HG03175 (cell line): ENCODE data around the gene ARHGAP15.
A peak's percentile ranks its signal among the peaks of the same experiment; 100 is the strongest.
"Not testable (repeated sequence)": the region's sequence is repeated elsewhere in the genome, so short reads cannot be mapped to it uniquely, and the experiment has no call there.

Source experiments
- ATAC-seq: cut with Tn5 transposase; IDR thresholded peaks from one replicate; pipeline ENCODE4 v1.9.1; 2021; ENCODE audit warnings: mild to moderate bottlenecking, moderate library complexity; ENCODE audit not compliant: unreplicated experiment

The ARHGAP15 gene

GRCh38 chr2:143128681-143129580 is at the start of gene ARHGAP15:
TSS of gene ARHGAP15 (plus strand) at chr2:143129419.
- ATAC-seq = peak; percentile 92

GRCh38 chr2:143081616-143082015 is 47.6 kb upstream of the ARHGAP15 start:
- ATAC-seq = no peak

- no peak for ATAC-seq
These were observed 45.6 kb upstream of the ARHGAP15 start for GRCh38 chr2:143083636-143084035.

DNA sequence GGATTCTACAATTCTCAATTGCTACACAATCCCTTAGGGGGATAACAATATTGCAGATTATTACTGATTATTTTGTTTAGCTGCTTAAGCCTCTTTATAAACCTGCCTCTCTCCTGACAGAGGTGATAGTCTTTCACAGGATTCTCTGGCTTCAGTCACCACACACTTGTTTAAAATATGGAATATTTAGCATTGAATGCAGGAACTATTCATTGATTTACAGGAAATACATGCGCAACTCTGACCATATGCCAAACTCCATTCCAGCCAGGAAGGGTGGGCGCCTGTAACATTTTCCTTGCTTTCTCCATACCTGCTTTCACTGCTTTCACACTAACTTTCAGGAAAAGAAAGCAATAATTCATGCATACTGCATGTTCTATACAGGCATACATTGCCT is 44.8 kb upstream of the ARHGAP15 start:
- no peak for ATAC-seq

DNA sequence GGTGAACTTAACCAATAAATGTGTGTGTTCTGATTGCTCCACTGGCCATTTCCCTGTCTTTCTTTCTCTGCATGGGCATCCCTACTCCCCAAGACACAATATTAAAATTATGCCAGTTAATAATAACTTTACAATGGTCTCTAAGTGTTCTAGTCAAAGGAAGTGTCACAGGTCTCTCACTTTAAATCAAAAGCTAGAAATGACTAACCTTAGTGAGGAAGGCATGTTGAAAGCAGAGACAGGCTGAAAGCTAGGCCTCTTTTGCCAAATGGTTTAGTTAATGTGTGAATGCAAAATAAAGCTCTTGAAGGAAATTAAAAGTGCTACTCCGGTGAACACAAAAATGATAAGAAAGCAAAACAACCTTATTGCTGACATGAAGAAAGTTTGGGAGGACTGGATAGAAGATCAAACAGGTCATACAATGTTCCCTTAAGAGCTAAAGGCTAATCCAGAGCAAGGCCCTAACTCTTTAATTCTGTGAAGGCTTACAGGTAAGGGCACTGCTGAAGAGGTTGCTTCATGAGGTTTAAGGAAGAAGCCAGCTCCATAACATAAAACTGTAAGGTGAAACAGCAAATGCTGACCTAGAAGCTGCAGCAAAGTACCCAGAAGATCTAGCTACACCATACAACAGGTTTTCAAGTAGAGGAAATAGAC is 44.0 kb upstream of the ARHGAP15 start:
- peak; percentile 74 for ATAC-seq

DNA sequence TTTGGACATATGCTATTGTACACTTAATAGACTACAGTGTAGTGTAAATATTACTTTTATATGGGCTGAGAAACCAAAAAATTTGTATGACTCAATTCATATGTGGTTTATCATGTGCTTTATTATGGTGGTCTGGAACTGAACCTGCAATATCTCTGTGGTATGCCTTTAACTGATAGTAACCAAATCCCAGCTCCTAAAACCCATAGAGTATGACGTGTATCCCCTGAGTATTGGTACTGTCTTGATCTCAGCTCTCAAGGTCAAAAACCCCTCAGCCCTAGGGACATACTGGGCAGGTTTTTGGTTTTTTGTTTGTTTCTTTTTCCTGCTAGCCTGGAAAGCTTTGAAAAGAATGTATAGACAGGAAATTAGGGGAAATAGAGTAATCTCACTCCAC is 42.2 kb upstream of the ARHGAP15 start:
- ATAC-seq = no peak

- ATAC-seq = no peak
These were observed 40.8 kb upstream of the ARHGAP15 start for GRCh38 chr2:143088388-143088787.

- not testable (repeated sequence) for ATAC-seq
These were observed 39.7 kb upstream of the ARHGAP15 start for GRCh38 chr2:143089520-143089919.

GRCh38 chr2:143110758-143111428 is 18.3 kb upstream of the ARHGAP15 start:
- peak; percentile 89 for ATAC-seq

DNA sequence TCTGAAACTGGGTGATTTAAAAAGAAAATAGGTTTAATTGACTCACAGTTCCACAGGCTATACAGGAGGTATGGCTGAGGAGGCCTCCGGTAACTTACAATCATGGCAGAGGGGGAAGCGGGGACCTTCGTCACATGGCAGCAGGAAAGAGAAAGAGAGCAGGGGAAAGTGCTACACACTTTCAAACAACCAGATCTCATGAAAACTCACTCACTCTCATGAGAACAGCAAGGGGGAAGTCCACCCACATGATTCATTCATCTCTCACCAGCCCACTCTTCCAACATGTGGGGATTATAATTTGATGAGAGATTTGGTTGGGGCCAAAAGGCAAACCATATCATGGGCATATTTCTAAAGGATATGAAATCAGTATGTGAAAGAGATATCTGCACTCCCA is 12.0 kb upstream of the ARHGAP15 start:
- no peak for ATAC-seq

DNA sequence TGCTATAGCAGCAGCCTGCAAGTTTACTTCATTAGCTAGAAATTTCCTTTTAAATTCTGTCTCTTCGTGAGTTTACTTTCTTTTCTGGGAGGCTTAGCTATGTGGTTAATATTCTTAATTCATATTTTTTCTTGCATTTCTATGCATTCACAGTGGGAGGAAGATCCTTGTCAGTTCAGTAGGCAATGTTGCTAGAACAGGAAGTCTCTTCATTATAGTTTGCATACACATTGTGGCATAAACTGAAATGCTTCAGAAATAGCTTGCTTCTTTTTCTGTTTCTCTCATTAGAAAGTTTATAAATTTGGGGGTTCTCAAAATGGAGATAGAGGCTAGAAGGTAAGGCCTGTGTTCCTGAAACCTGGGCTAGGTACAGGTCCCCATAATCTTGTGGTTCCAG is 8.1 kb upstream of the ARHGAP15 start:
- ATAC-seq = peak; percentile 45

GRCh38 chr2:143121957-143122356 is 7.3 kb upstream of the ARHGAP15 start:
- ATAC-seq = no peak

DNA sequence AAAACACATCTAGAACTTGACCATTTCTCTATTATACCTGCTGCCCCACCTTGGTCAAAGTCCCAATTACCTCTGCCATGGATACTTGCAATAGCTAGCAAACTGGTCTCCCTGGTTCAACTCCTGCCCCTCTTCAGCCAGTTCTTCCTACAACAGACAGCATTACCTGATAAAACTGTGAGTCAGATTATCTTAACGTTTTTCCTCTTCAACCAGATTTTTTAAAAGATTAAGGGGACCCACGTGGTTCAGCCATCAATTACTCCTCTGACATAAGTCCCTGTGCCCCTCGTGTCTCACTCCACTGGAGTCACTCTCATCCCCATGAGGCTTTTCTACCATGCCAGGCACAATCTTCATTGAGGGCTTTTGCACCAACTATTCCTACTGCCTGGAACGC is 5.3 kb upstream of the ARHGAP15 start:
- ATAC-seq = no peak

DNA sequence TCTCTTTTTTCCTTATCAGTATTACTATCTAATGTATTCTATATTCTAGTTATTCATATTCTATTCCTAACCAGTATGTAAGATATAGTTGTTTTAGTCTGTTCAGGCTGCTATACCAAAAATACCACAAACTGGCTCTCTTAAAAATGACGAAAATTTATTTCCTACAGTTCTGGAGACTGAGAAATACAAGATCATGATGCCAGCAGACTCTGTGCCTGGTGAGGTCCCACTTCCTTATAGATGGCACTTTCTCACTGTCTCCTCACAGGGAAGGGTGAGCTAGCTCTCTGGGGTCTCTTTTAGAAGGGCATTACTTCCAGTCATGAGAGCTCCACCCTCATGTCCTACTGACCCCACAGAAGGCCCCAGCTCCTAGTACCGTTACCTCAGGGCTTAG is 4.8 kb upstream of the ARHGAP15 start:
- ATAC-seq = no peak

- ATAC-seq = no peak
These were observed 3.5 kb upstream of the ARHGAP15 start for GRCh38 chr2:143125717-143126116.

DNA sequence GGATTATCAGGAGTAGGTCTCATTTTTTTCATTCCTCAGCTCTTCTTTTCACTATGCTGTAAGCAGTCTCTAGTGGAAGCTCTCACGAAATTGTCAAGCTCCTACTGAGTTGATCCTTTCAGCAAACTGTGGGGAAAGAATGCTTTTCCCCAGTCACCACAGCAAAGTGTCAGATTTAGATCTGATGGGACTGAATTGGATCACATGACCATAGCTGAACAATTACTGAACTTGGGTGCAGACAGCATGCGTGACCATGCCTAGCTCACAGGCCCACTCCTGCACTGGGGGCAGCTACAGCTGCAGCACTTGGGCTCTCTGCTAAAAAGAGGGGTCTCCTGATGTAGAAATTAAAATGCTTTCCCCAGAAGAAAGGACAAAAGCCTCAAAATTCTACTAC is 3.1 kb downstream of the ARHGAP15 start:
- no peak for ATAC-seq

DNA sequence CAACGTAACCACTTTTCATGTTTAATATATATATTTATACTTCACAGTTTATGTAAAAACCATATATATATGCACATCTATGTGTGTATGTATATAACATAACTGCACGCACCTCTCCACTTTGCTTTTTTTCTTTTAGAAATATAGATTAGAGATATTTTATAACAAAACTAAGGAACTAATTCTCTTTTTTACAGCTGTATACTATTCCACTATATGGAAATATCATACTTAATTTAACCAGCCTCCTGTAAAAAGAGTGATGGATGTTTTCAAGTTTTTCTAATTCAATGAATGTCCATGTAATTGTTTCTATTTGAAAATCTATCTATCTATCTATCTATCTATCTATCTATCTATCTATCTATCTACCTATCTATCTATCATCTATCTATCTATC is 4.6 kb downstream of the ARHGAP15 start:
- no peak for ATAC-seq

DNA sequence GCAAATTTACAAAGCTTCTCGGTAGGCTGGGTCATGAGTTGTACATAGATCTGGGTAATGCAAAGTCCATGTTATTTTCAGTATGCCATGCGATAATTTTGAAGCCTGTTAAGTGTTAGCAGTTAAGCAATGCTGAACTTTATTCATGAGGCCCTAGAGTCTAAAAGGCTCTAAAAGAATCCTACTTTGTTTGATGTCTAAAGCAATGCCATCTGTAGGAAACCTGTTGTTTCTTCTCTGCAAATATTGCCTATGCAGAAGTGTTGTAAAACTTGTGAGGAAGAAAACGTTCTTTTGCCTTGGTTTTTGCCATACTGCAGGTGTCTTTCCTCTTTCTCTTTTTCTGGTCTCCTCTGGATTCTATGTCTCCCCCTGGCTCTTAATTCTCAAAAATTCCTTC is 9.1 kb downstream of the ARHGAP15 start:
- ATAC-seq = no peak

DNA sequence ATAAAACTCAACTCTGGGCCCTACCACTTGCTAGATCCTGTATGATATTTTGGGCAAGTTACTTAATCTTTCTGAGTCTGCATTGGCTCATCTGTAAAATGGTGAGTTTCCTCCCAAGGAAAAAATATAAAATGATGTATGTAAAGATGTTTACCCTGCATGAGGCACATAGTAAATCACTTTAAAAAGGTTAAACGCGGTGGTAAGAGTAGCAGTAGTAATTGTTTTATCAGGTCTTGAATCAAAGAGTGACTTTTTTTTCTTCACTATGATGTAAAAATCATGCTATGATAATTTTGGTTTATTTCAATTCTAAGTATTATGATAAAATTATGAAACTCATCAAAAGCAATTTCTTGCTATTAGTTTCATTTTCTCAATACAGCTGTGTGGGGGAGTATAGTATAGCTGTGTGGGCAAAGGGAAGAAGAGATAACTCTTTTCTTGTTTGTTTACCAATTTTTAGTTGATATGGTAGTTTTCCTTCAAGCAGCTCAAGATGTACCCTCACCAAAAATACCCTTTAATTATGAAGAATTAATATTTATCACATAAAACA is 10.7 kb downstream of the ARHGAP15 start:
- ATAC-seq = peak; percentile 19

GRCh38 chr2:143140864-143141661 is 11.8 kb downstream of the ARHGAP15 start:
- peak; percentile 89 for ATAC-seq

DNA sequence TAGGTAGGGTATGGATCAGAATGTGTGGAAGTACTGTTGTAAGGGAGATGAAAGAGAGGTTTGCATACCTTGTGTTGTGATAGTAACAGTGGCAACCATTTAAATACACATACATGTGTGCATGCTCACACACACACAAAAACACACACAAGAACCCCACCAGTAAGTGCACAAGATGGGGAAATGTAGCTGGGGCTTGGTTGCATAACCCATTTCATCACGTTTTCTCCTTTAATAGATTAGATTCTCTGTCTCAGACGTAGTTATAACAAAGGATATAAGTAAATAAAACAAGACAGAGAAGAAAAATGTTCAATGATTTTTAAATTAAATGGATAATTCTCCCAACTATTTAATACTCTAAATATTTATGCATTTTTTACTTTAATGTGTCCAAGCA is 13.4 kb downstream of the ARHGAP15 start:
- no peak for ATAC-seq
